Measurements from ENCODE around the gene MINDY2.
"Not testable (repeated sequence)": the region's sequence is repeated elsewhere in the genome, so short reads cannot be mapped to it uniquely, and the experiment has no call there.

Gene MINDY2

DNA sequence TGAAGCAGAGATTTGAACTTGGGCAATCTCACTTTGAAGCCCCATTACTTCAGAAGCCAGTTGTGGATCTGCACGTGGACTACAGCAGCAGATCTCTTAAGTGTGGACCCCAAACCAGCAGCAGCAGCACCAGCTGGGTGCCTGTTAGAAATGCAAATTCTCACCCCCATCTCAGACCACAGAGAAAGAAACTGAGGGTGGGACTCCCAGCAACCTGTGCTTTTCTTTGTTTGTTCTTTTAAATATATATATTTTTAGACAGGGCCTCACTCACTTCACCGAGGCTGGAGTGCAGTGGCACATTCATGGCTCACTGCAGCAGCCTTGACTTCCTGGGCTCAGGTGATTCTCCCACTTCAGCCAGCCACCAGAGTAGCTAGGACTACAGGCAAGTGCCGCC is 109.2 kb downstream of the MINDY2 start:
- in situ Hi-C loops (cut with MboI; ENCODE audit: low sequenced_read_pairs), result no loop called here

DNA sequence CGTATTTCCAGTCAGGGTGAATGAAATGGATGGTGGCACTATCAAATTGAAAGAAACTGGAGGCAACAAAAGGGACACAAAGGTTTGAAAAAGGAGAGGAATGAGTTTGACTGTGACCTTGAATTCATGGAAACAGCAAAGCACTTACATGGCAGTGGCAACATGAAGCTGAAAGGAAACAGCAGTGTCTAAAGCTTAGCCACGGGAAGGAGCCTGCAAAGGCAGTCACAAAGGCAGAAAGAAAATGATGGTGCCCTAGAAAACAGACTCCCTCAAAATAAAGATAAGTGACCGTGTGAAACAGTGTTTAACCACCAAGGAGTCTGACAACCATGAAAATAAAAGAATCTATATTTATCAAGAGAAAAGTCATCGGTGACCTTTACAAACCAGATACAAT is 111.1 kb downstream of the MINDY2 start:
- in situ Hi-C loops (cut with MboI; ENCODE audit: low sequenced_read_pairs), result no loop called here

DNA sequence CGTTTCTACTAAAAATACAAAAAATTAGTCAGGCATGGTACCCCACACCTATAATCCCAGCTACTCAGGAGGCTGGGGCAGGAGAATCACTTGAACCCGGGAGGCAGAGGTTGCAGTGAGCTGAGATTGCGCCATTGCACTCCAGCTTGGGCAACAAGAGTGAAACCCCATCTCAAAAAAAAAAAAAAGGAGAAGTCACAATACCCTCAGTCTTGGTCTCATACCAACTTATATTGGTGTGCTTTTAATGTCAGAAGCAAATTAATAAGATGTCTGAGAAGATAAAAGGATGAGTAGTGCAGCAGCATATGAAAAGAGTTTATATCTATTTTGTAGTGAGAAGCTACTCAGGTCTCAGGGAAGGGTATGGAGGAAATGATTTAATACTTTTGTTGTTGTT is 112.8 kb downstream of the MINDY2 start:
- in situ Hi-C loops (cut with MboI; ENCODE audit: low sequenced_read_pairs), result not testable (repeated sequence)

DNA sequence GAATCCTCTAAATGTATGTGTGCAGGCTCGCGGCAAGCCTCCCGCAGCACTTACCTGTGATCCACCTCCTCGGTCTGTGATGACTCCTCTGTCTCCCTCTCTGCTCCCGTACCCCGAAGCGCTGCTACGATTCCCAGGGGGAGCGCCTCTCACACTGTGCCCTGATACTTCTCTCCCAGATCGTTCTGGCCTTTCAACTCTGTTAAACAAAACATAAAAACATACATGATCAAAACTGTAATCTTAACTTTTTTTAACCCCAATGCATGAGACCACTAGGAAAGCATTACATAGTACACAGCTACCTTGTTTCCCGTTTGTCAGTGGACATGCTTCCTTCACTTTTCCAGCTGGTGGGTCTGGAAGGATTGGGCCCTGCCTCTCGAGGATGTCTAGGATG is 115.8 kb downstream of the MINDY2 start:
- in situ Hi-C loops (cut with MboI; ENCODE audit: low sequenced_read_pairs), result no loop called here

DNA sequence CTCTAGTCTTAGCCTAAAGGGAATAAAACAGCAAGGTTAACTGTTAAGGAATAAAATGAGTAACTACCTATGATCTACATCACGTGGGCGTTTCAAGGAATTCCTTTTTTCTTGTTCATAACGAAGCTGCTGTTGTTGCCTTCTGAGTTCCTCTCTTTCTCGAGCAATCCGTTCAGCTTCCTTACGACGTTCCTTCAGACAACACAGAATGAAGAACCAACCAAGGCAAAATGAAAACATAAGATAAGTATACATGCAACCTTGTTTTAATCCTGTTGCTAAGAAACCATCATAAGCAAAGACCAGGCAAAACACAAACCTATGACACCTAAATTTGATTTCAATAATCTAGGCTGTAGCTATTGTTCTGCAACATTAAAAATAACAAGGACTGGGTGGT is 118.3 kb downstream of the MINDY2 start:
- in situ Hi-C loops (cut with MboI; ENCODE audit: low sequenced_read_pairs), result no loop called here

DNA sequence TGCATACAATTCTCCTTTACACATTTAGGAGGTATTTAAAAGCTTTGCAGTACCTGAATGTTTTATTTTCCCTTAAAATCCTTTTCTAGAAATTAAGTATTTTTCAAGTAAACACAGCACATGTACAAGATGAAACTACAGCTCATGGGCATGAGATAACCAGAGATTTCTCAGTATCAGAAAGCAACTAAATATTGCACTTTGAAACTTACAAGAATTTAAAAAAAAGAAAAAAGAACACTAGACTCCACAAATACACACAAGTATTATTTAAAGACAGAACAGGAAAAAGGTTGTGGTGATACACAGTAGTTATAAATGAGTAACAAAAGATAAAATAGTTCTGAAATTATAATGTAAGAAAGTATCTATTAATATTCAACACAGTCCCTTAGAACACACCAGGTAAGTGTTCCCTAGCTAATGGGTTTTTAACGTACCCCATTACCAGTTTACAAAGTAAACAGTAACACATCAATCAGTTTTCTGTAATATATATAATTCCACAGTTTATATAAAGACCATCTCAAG is 127.1 kb downstream of the MINDY2 start:
- in situ Hi-C loops (cut with MboI; ENCODE audit: low sequenced_read_pairs), result no loop called here

DNA sequence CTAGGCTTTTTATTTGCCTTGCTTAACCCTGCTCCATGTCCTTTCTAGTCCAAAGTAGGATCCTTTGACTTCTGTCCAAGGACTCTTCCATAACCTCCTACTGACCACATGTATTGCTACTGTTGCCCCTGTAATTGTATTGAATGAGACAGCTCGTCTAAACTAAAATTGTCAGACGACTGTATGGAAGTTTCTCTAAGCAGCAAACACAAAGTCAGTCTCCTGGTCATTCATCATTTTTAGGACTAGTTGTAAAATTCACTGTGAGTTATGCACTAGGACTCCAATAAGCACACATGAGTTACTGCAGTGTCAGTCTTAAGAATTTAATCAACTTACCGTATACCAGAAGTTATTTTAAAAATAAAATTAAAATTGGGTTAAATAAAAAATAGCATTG is 129.5 kb downstream of the MINDY2 start:
- in situ Hi-C loops (cut with MboI; ENCODE audit: low sequenced_read_pairs), result no loop called here

DNA sequence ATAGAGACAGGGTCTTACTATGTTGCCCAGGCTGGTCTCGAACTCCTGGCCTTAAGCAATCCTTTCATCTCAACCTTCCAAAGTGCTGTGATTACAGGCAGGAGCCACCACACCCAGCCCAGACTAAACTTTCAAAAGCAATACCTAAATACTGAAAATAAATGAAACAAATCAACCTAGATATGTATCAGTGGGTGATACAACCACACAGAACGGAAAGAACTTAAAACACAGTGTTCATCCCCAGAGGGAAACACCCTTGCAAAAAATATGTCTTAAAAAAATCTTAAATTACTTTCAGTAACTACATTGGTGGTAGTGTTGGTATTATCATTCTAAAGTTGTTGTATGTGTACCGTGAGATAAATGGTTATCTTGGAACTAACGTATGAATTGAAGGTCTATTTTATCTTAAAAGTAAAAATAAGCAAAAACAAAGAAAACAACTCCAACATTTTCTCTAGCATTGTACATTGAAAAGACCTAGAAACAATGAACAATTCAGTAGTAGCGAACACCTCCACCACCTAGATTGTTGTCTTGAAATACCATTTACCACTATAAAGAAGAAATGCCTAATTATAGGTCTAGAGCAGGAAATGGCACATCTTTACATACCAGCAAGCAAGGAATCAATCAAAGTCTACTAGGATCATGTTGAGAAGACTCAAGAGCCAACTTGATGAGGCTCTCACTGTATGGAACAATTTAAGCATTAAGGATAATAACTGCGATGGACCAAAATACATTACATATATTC is 137.6 kb downstream of the MINDY2 start:
- in situ Hi-C loops (cut with MboI; ENCODE audit: low sequenced_read_pairs), result no loop called here

DNA sequence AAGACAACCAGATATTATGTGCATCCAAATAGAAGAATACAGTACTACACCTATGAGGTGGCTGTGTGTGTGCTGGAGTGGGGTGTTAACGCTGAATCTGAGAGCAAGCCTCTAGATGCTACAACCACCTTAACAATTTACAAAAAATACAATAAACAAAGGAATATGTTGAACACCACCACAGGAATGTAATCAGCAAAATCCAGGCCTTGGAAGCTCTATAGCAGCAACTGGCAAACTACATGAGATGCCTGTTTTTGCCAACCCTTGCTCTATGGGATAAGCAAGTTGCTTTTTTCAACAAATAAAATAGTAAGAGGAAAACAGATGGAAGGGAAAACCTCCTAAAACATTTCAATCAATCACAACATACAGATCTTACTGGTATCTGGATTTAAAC is 138.5 kb downstream of the MINDY2 start:
- in situ Hi-C loops (cut with MboI; ENCODE audit: low sequenced_read_pairs), result no loop called here

DNA sequence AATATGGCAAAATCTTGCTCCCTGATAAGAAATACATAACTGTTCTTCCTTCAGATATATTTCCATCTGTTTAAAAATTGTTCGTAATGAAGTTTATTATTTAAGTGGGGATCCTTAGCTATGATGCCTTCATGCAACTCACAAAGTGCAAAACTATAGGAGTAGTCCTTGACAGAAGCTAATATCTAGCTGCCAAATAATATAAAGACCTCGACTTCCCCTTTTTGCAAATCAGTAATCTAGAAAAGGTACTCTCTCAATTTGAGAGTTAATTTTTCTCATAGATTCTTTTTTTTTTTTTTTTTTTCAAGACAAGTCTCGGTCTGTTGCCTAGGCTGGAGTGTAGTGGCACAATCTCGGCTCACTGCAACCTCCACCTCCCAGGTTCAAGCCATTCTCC is 139.4 kb downstream of the MINDY2 start:
- in situ Hi-C loops (cut with MboI; ENCODE audit: low sequenced_read_pairs), result no loop called here

Data from hTERT RPE-1 (cell line).